SH-SY5Y (cell line): ENCODE measurements around the gene AK1.

Source experiments
- GATA2 ChIP-seq: IDR thresholded peaks from 2 replicates; pipeline ENCODE4 v1.6.1; 2011; ENCODE audit warnings: mild to moderate bottlenecking, low read depth, low read length
- GATA3 ChIP-seq: IDR thresholded peaks from 2 replicates; pipeline ENCODE4 v1.6.1; 2011; ENCODE audit warnings: low read depth, mild to moderate bottlenecking, low read length, moderate library complexity

DNA sequence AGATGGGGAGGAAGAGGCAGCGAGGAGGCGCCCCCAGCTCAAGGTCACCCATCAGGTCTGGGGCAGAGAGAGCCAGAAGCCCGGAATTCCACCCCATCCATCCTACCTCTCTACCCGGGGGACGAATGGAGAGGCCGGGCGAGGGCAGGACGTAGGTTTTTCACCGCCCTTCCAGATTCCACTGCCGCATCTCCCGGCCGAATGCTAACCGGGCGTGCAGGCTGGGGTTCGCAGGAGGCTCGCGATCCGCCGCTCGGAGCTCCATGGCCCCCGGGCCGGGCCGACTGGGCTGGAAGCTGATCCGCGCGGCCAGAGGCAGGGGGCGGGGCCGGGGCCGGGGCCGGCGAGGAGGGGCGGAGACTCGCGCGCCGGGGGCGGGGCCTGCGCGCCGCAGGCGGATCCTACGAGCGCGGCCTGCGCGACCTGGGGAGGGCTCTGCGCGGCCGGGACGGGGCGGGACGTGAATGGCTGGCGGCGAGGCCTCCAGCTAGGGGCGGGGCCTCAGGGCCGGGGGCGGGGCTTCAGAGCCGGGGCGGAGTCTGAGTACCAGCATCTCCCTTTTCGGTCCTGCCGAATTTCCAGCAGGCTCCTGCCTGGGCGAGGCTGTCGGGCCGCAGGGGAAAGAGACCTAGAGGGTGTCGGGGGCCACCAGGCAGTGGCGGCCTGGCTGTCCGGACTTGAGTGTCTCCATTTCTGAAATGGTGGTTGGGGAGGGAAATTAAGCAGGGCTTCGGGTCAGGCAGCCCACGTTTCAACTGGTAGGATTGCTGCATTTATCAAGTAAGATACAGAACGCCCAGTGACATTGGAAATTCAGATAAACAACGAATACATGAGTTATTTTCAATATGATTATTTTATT lies 39.5 kb upstream of the AK1 start, which contains the start of gene ST6GALNAC4:
- no peak for TF ChIP-seq GATA3
- TF ChIP-seq GATA2 = no peak
